GM18907 (cell line): ENCODE results near the gene TMEM53.
"Not testable (repeated sequence)": the region's sequence is repeated elsewhere in the genome, so short reads cannot be mapped to it uniquely, and the experiment has no call there.

Experiments
- ATAC-seq: cut with Tn5 transposase; IDR thresholded peaks from one replicate; pipeline ENCODE4 v1.9.1; 2021; ENCODE audit warnings: mild to moderate bottlenecking, moderate library complexity; ENCODE audit not compliant: unreplicated experiment

TMEM53 gene

DNA sequence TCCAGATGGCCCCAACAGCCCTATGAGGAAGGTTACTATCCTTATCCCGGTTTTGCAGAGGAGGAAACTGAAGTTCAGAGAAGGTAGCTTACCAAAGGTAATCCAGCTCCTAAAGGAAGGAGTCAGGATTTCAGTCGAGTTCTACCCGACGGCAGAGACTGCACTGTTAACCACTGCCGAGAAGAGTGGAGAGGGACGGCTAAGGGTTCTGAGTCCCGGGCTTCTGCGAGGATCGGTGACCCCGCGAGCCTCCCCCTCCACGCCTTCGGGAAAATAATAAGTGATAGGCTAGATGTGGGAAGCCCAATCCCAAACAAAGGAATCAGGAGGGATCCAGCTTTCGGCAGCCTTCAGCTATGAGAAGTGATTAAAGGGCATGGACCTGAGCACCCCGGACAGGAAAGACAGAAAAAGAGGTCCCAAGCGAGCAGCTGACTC, 587 bp downstream of the TMEM53 start:
- peak; percentile 2 for ATAC-seq

DNA sequence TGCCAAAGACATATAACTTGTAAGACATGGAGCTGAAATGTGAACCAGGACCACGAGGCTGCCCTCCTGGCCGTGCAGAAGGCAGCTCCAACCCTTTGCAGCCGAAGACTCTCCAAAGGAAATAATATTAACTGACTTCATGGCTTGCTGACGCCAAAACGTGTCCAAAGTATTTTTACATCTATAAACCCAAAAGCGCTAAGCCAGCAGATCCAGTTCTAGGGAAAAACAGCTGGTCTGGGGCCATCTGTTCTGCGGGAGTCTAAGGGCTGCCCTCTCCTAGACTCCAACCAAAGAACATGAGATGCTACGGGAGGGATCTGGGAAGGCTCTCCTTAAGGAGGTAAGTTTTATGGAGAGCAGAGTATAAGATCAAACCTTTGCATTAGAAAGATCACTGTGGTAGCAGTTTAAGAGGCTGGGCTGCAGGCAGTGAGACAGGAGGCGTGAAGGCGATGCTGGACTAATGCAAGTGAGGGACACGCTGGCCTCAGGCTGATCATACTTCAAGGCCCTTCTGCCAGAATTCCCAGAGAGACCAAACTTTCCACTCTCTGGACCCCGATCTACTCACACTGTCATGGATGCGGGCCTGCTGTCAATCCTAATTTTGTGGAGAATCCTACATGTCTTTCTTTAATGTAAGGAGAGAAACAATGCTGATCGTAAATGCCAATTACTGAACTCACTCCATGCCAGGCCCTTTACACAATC, 1.2 kb downstream of the TMEM53 start:
- no peak for ATAC-seq

DNA sequence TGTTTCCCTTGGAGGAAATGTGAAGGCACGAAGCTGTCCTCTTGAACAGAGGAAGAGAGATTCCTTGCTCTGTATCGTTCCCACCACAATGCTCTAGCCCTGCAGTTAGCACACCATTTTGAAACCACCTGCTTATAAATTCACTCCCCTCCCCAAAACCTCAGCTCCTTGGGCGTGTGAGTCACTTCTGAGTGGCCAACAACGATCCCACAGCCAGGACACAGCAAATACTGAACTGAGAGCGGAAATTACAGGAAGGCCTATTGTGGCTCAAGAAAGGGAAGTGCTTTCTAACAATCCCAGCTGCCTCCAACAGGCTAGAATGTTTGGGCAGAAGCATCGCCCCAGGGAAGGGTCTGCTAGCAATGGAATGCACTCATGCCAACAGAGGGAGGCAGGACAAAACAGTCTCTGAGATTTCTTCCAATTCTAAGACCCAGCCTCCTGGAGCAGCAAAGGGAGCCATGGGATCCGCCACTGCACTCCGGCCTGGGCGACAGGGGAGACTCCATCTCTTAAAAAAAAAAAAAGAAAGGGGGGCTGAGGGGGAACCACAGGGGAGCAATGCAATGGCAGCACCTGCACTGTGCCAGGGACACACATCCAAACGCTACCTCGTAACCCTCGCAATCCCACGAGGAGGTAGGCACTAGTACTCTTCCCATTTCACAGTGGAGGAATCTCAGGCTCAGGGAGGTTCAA, 1.9 kb downstream of the TMEM53 start:
- ATAC-seq: no peak

DNA sequence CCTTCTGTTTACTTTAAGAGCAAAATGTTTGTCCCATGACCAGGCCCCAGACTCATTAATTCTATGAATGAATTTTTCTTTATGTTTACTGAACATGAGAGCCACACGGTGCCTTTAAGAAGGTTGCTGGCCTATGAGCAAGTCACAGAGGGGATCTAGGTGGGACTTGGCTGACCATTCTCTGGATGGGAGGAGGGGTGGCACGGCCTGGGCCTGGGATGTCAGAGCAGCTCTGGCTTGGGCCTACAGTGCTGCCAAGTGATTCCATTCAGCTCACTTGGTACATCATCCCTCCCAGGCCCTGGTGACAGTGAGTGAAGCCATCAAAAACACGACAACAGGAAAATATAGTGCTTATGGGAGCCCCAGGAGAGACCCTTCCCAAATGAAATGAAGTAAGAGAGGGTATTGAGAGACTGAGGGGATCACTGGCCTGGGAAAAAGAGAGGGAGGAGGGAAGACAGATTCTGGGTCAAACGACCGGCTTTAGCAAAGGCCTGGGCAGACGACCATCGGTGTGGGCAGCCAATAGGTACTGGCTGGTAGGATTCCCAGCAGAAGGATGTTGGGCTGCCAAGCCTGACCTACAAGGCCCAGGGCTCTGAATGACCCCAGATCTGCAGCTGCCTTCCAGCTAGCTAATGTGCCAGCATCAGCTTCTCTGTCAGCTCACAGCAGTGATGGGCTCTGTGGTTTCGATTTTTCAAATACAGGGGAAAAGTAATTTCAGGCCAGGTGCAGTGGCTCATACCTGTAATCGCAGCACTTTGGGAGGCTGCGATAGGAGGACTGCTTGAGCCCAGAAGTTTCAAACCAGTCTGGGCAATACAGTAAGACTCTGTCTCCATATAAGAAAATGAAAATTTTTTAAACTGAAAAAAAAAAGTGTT, 3.3 kb downstream of the TMEM53 start:
- no peak for ATAC-seq

DNA sequence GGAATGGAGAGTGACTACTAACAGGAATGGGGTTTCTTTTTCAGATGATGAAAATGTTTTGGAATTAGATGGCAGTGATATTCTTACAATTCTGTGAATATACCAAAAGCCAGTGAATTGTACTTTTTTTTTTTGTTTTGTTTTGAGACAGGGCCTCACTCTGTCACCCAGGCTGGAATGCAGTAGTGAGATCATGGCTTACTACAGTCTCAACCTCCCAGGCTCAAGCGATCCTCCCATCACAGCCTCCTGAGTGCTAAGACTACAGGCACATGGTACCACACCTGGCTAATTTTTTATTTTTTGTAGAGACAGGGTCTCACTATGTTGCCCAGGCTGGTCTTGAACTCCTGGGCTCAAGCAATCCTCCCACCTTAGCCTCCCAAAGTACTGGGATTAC, 7.6 kb downstream of the TMEM53 start:
- not testable (repeated sequence) for ATAC-seq

DNA sequence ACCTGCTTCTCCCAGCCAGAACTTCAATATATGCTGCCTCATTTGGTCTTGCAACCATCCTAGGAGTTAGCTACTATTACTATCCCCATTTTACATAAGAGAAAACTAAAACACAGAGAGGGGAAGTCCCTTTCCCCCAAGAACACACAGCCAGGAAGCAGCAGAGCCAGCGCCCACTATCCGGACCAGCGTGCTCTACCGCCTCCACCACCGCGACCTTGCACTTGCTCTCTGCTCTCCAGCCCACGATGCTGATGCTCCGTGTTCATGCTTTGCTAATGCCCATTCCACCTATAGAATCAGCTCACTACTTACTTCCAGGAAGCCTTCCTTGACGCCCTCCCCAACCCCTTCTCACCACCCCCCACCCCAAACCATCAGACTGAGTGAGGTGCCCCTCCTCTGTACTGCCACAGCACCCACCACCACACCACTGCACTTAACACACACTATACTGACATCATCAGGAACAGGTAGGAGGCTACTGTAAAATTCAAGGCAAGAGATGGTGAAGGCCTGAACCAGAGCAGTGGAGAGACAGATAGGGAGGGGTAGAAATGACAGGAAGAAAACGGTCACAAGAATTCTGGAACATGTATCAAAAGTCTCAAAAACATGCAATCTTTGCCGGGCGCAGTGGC, 9.4 kb downstream of the TMEM53 start:
- ATAC-seq: no peak

DNA sequence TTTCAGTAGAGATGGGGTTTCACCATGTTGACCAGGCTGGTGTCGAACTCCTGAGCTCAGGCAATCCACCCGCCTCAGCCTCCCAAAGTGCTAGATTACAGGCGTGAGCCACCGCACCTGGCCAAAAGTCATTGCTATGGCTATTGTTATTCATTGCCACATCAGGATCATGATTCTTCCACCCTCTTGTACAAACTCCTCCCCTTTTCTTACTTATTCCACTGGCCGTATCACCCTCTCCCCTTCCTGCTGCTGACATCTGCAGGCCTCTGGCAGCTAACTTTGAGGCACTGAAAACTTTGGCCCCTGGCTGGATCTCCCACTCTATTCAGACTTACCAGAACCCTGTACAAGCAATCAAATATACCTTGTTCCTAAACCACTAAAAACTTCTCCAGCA, 10.9 kb downstream of the TMEM53 start:
- ATAC-seq: no peak

DNA sequence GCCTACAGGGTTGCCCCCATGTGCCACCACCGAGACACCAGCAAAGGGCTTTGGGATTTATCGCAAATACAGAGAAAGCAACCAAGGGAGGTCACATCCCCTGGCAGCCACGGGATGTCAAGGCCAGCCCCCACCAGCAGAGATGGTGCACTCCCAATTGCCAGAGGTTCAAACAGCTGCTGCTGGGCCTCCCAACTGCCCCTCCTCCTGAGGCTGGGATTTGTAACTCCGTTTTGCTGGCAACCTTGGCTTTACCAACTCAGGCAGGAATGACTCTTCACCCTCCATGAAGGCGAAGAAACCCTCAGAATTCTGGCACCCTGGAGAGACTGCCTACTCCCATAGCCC, 11.6 kb downstream of the TMEM53 start:
- no peak for ATAC-seq

DNA sequence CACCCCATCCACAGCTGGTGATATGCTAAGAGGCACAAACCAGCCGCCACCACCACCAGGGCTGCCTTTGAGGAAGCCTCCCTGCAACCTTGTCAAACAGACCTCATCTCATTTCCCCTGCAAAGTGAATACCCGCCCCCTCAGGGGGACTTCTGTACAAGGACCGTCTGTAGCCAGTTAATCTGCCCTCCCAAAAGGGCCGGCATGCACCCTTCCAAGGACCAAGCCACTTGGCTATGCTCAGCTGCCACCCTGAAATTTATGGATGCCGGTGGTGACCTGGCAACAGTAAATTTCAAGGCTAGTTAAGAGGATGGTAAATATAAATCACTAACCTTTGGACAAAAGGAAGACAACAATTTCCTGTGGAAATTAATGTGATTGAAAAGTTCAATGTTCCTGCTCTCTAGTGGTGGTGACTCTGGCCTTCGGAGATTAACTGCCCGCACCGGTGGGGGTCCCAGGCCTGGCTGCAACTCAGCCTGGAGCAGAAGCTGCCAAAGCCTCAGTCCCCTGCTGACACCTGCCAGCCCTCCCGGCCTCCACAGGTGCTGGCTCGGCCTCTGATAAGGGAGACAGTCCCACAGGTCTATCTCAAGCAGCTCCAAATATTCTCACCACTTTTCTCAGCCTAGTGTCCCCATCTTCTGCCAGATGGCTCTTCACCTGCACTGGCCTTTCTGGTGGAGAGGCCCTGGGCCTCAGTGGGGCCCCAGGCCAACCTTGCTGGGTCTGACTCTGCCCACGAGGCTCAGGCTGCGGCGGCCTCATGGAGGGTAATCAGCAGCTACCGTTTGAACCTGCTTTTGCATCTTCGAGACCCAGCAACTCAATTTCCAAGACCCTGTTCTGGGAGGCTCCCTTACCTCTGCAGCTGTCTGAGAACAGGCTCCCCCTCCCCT, 12.2 kb downstream of the TMEM53 start:
- ATAC-seq: no peak

DNA sequence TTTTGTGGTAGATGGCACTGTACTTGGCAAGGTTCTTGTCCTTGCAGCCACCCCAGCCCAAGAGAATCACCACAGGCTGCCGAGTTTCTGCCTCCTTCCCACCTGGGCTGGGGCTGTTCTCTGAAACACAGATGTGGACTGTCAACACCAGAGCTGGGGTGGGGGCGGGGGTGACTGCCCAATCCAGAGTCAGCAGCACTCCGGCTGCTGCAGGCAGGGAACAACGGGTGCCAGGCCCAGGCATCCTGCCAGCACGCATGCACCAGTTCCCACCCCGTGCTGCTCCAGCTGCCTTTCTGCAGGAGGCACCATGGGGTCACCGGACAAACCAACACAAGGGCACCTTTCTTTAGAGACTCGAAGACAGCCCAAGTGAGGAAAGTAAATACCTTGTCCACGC, 14.1 kb downstream of the TMEM53 start:
- ATAC-seq: no peak

DNA sequence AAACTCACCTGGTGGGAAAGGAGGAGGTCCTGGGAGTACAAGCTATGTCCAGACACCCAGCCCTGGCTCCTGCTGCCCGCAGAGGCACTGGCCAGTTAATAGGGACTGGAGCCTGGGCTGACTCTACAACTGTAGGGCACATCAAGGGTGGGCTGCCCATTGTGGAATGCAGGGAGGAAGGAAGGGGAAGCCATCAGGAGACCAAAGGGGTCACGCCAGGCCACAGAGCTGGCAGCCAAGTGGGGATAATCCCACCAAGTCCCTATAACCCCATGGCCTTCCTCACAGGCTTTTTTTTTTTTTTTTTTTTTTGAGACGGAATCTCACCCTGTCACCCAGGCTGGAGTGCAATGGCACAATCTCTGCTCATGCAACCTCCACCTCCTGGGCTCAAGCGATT, 14.7 kb downstream of the TMEM53 start:
- ATAC-seq: no peak

DNA sequence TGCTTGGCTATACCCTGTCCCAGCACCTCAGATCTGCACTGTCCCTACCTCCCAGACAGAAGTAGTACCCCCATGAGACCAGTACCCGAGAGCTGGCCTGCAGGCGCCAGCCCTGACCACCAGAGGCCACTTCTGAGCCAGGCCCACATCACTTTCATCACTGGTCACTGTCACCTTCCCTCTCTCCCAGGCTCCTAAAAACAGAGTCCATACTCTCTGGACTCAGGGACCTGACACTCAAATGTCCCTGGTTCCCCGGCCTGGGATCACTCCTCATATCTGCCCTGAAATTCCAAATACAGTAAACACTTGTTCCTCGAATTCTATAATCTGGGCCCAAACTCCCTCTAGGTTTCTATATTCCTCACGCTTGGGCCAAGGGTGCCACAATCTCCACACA, 18.7 kb downstream of the TMEM53 start:
- ATAC-seq: no peak

DNA sequence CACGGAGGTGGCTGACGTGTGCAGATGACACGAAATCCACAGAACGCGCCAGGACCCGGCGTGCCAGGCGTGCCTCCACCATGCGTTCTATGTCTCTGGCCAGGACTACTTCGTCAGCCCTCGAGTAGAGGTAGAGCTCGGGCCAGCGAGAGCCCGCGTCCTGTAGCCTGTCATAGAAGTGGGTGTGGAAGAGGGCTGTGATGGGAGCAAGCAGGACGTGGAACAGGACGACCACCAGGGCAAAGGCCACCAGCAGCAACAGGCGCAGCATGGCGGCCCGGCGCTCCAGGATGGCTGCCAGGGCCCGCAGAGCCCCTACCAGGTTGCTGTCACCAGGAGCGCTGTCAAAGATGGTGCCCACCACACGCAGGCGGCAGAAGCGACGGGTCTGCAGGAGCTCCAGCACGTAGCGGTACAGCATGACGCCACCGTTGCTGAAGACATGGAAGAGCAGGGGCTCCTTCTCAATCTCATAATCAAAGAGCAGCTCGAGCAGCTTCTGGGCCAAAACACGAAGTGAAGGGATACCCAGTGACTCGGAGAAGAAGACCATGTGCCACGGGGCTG, 19.6 kb downstream of the TMEM53 start:
- ATAC-seq: no peak

DNA sequence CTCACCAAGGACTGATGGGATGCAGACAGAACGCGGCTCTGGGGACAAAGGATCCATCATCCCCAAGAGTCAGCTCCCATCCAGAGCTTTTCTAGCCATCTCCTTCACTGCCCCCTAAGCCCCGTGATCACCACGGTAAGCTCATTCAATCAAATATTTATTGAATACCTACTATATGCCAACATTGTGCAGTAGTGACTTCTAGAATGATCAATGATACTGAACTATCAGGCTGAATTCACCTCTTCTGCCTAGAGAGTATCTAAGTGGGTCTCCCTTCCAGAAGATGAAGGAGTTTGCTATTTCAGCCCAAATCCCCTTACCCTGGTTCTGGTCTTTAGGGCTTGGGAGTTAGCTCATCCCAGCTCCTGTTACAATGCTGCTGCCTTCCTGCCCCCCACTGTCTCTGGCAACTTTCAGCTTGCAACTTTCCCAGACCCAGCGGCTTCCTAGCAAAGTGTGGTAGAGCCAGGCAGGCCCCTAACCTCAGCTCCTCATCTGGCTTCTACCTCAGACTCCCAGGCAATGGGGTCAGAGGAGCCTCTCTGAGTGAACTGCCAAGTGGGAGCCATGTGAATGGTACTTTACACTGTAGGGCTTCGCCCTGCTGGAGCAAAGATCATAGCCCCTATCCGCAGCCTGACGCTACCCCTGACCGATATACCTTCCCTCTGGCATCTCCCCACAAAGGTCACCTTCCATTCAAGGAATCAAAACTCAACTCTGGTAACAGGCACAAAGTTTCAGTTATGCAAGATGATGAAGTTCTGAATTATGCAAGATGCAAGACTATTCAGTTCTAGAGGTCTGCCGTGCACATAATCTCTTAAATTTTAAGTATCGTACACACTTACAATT, 20.9 kb downstream of the TMEM53 start:
- ATAC-seq: no peak

DNA sequence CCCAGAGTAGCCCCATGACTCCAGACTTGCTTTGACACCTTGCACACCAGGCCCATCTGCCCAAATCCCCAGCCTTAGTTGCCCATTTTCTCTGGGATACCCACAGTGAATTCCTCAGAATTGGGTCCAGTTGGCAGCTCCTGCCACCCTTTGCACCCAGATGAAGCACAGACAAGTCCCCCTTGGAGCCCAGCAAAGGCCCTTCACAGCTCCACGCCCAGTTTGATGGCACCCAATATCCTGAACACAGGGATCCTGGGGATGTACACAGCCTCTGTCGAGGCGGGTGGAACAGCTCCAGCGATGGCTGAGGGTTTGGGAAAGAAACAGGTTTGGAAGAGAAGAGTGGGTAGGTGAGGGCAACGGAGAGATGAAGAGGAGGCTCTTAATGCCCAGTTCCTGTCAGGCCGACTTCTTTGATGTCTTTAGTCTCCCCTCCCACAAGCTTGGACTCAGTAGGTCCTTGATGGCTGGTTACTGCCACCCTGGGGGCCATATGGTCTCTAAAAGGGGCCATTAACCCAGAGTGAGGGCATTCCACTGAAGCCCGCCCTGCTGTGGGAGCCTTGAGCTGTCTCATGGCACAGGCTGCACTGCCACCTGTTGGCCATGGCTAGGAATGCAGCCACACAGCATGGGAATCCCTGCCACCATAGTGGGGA, 21.7 kb downstream of the TMEM53 start:
- peak; percentile 67 for ATAC-seq

DNA sequence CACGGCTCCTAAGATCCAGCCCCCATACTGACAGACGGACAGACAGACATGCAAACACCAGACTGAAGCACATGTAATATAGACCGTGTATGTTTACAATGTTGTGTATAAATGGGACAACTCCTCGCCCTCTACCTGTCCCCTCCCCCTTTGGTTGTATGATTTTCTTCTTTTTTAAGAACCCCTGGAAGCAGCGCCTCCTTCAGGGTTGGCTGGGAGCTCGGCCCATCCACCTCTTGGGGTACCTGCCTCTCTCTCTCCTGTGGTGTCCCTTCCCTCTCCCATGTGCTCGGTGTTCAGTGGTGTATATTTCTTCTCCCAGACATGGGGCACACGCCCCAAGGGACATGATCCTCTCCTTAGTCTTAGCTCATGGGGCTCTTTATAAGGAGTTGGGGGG, 23.2 kb downstream of the TMEM53 start:
- ATAC-seq: no peak

DNA sequence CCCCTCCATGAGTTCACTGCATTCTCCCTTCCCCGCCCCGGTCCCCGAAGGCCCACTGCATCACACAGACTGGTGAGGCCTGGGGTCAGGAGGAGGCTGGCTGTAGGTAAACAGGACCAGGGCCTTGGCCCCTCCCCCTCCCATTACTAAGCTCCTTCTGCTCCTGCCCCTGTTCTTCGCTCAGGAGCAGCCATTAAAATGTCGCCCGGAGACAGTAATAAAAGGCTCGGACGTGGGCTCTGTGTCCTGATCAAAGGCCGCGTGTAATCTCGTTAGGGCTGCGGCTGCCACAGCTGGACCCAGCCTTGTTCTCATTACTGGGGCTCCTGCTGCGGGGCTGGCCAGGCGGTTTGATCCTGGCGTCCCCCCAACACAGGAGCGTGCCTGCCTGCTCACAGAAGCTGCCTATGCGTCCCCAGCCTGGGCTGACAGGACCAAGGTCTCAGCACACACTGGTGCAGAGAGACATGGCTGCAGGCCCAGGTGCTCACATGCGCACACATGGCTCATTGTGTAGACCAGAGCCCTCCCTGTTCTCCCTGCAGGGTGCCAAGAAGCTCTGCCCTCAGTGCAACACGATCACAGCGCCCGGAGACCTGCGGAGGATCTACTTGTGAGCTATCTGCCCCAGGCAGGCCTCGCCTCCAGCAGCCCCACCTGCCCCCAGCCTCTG, 24.0 kb downstream of the TMEM53 start:
- no peak for ATAC-seq

DNA sequence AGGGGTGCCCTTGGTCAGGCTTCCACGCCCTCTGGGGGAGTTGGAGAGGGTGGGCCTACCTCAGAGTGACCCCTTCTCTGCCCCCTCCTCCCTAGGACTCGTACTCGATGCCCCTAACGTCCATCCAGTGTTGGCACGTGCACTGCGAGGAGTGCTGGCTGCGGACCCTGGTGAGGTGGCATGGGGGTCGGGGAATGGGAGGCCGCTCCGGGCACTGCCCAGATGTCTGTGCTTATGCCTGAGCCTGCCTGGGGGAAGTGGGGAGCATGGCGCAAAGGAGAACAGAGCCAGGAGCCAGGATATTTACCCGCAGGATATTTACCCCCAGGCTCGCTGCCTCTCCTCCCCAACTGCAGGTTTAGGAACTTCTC, 24.5 kb downstream of the TMEM53 start:
- no peak for ATAC-seq
